Glomerular endothelial cell (primary cell): ENCODE measurements around the gene CHST3. TPM values are rescaled to one million over a fixed set of nuclear protein-coding genes. Genes with fewer than 3 reads are reported as not detected.
"Not testable (repeated sequence)": the region's sequence is repeated elsewhere in the genome, so short reads cannot be mapped to it uniquely, and the experiment has no call there.

Experiments
- DNase-seq: peaks from one replicate; pipeline ENCODE4 v3.0.0-alpha.2; 2011; ENCODE audit warnings: low read depth, low spot score; ENCODE audit errors: extremely low read depth
- total RNA-seq: library from RNA; depleted of rRNA; stranded (reverse); fragments of >200 nt; gene quantifications from 2 replicates; pipeline ENCODE4 v1.2.3, GENCODE V29; 2015

Gene CHST3
- total RNA-seq, 1 donor from 2014 or later: 10.6 TPM

GRCh38 chr10:71972746-71973695 lies 8.8 kb downstream of the CHST3 start:
- no peak for DNase-seq

- no peak for DNase-seq
Observed at GRCh38 chr10:71973777-71974488, 9.7 kb downstream of the CHST3 start.

- no peak for DNase-seq
Observed at GRCh38 chr10:71974489-71975021, 10.4 kb downstream of the CHST3 start.

- DNase-seq: no peak
Observed at GRCh38 chr10:71975087-71975870, 11.1 kb downstream of the CHST3 start.

- DNase-seq: no peak
Observed at GRCh38 chr10:71975871-71976725, 11.9 kb downstream of the CHST3 start.

GRCh38 chr10:71977614-71977903 lies 13.4 kb downstream of the CHST3 start:
- DNase-seq: not testable (repeated sequence)

GRCh38 chr10:71978476-71978875 lies 14.3 kb downstream of the CHST3 start:
- DNase-seq: no peak

- no peak for DNase-seq
Observed at GRCh38 chr10:71978988-71979691, 14.9 kb downstream of the CHST3 start.

- DNase-seq: no peak
Observed at GRCh38 chr10:71979692-71980062, 15.5 kb downstream of the CHST3 start.

GRCh38 chr10:71980181-71981014 lies 16.2 kb downstream of the CHST3 start:
- no peak for DNase-seq

- no peak for DNase-seq
Observed at GRCh38 chr10:71981015-71981875, 17.1 kb downstream of the CHST3 start.

- no peak for DNase-seq
Observed at GRCh38 chr10:71981876-71982230, 17.7 kb downstream of the CHST3 start.

GRCh38 chr10:71982269-71983178 lies 18.3 kb downstream of the CHST3 start:
- no peak for DNase-seq

GRCh38 chr10:71984126-71984808 lies 20.1 kb downstream of the CHST3 start:
- no peak for DNase-seq

- DNase-seq: no peak
Observed at GRCh38 chr10:71984809-71985388, 20.7 kb downstream of the CHST3 start.
